Activated B cell treated with CpG ODN at 0.5 μM for 24 hours (primary cell): ENCODE measurements around the gene FRMD6. TPM values are rescaled to one million over a fixed set of nuclear protein-coding genes. Genes with fewer than 3 reads are reported as not detected.
"Not testable (repeated sequence)": the region's sequence is repeated elsewhere in the genome, so short reads cannot be mapped to it uniquely, and the experiment has no call there.

Experiments used
- ATAC-seq: fragments of 200-7000 bp; cut with Tn5 transposase; one replicate; pipeline ENCODE4 v1.10.0; 2021; ENCODE audit warnings: low read depth, mild to moderate bottlenecking, moderate library complexity
- CTCF ChIA-PET: fragments of 350-600 bp; sonication (Branson Sonifier 250); formaldehyde crosslinking; loops from one replicate; lab custom pipeline; 2021; ENCODE audit warnings: antibody characterized with exemption; lab: Charles Lee
- POLR2A ChIA-PET: fragments of 350-600 bp; sonication (Branson Sonifier 250); formaldehyde crosslinking; loops from one replicate; lab custom pipeline; 2021; ENCODE audit warnings: antibody characterized with exemption; lab: Charles Lee
- DNase-seq: peaks from one replicate; pipeline ENCODE4 v3.0.0; 2022
- H3K27ac Mint-ChIP-seq: one replicate; pipeline ENCODE4 v1.8.0; 2020; ENCODE audit warnings: mixed read lengths
- H3K27me3 Mint-ChIP-seq: one replicate; pipeline ENCODE4 v1.8.0; 2021; ENCODE audit warnings: mixed read lengths
- H3K36me3 Mint-ChIP-seq: one replicate; pipeline ENCODE4 v1.8.0; 2021; ENCODE audit warnings: low read depth, mixed read lengths
- H3K4me1 Mint-ChIP-seq: one replicate; pipeline ENCODE4 v1.8.0; 2021; ENCODE audit warnings: mixed read lengths
- H3K4me3 Mint-ChIP-seq: one replicate; pipeline ENCODE4 v1.8.0; 2020; ENCODE audit warnings: mild to moderate bottlenecking, mixed read lengths
- H3K9me3 Mint-ChIP-seq: one replicate; pipeline ENCODE4 v1.8.0; 2020; ENCODE audit warnings: mixed read lengths
- intact Hi-C: fragments of 100-400 bp; cut with micrococcal nuclease; formaldehyde crosslinking; loops from one replicate; pipeline ENCODE4 v1.15.1; 2024
- total RNA-seq: library from RNA; stranded (reverse); gene quantifications from 2 replicates; pipeline ENCODE4 v1.2.3, GENCODE V29; 2022
- TF ChIP-seq, protein P1 (sequence below): fragments of 200-600 bp; IDR thresholded peaks from one replicate; pipeline ENCODE4 v1.8.0; 2022; ENCODE audit warnings: antibody characterized with exemption, mild to moderate bottlenecking

Gene FRMD6
- total RNA-seq, 1 donor from 2014 or later: 0.33 TPM

DNA sequence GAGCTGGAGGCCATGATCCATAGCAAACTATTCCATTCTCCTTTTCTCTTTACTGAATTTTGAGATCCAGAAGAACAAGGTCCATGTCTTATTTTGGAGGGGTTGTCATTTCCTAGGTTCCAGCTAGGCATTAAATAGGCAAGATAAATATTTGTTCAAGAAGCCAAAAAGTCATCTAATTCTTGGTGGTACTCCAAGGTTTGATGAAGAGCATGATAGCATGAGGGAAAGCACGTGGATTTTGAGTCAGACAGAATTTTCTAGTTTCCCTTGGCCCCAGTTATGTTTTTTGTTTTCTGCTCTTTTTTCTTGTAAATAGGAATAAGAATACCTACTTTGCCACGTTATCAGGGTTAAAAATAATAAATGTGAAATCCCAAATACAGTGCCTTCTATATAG is 25.5 kb upstream of the FRMD6 start:
- ChIA-PET POLR2A (no interaction called here), CTCF (no interaction called here)
- Mint-ChIP-seq H3K27ac (no peak overlapping the region), H3K4me1 (peaks cover 9% of the 10 kb centered on the region), H3K9me3 (peaks cover 6% of the 10 kb centered on the region), H3K27me3 (peaks cover 9% of the 10 kb centered on the region), H3K36me3 (no peaks in the 10 kb centered on the region), H3K4me3 (no peak overlapping the region)
- DNase-seq (no peak), ATAC-seq (no peak)
- TF ChIP-seq, protein P1, sequence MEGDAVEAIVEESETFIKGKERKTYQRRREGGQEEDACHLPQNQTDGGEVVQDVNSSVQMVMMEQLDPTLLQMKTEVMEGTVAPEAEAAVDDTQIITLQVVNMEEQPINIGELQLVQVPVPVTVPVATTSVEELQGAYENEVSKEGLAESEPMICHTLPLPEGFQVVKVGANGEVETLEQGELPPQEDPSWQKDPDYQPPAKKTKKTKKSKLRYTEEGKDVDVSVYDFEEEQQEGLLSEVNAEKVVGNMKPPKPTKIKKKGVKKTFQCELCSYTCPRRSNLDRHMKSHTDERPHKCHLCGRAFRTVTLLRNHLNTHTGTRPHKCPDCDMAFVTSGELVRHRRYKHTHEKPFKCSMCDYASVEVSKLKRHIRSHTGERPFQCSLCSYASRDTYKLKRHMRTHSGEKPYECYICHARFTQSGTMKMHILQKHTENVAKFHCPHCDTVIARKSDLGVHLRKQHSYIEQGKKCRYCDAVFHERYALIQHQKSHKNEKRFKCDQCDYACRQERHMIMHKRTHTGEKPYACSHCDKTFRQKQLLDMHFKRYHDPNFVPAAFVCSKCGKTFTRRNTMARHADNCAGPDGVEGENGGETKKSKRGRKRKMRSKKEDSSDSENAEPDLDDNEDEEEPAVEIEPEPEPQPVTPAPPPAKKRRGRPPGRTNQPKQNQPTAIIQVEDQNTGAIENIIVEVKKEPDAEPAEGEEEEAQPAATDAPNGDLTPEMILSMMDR: no peak
- intact Hi-C loops: no loop called here

DNA sequence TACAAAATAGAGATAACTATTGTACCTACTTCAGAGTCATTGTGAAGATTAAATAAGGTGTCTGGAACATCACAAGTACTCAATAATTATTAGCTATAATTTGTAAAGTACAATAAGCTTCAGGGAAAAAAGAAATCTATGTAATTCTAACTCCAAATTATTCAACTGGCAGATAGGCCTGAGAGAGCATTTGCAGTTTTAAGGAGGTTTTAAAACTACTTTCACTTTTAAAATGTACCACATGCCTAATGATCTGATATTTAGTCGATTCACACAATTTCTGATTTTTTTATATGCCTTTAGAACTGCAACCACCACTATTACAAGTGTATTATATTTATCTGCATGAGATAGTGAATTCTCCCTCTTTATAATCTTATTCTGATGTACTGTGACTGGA is 24.9 kb upstream of the FRMD6 start:
- TF ChIP-seq, protein P1: no peak
- DNase-seq (no peak), ATAC-seq (no peak)
- H3K36me3 Mint-ChIP-seq: no peaks in the 10 kb centered on the region
- POLR2A ChIA-PET: no interaction called here
- intact Hi-C loops: no loop called here
- H3K4me1 Mint-ChIP-seq: peaks cover 9% of the 10 kb centered on the region
- CTCF ChIA-PET: no interaction called here
- peaks cover 7% of the 10 kb centered on the region for H3K27me3 Mint-ChIP-seq
- peaks cover 6% of the 10 kb centered on the region for H3K9me3 Mint-ChIP-seq
- no peak overlapping the region for H3K4me3 Mint-ChIP-seq
- no peak overlapping the region for H3K27ac Mint-ChIP-seq

DNA sequence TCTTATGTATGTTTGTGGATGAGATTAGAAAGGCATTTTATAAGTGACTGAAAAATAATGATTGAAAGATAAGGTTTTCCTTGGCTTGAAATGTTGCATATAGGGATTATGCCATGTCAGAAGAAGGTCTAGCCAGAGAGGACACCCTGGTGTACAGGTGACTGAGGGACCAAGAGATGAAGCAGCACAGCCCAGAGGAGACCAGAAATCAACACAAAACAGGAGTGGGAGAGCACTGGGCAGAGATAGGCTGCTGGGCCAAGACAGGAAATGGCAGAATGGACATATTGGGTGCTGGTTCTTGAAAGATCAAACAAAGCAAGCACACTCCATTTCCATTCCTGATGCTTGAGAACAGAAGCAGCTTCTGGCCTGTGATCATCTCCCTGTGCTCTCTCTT is 24.4 kb upstream of the FRMD6 start:
- Mint-ChIP-seq H3K27me3 (peaks cover 7% of the 10 kb centered on the region), H3K9me3 (peaks cover 6% of the 10 kb centered on the region), H3K4me3 (no peak overlapping the region), H3K4me1 (peaks cover 9% of the 10 kb centered on the region), H3K27ac (no peak overlapping the region), H3K36me3 (no peaks in the 10 kb centered on the region)
- intact Hi-C loops: no loop called here
- ChIA-PET CTCF (no interaction called here), POLR2A (no interaction called here)
- DNase-seq (no peak), ATAC-seq (no peak)
- TF ChIP-seq, protein P1: no peak

DNA sequence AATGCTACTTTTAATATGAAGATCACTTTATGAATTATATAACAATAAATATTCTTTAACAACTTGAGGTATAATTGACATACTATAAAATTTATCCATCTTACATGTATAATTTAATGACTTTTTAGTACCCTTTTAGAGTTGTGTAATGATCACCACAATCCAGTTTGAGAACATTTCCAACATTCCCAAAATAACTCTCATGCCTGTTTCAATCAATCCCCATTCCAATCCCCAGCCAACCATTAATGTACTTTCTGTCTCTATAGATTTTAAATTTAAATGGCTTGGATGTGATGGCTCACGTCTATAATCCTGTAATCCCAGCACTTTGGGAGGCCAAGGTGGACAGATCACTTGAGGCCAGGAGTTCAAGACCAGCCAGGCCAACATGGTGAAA is 23.5 kb upstream of the FRMD6 start:
- H3K27ac Mint-ChIP-seq: no peak overlapping the region
- POLR2A ChIA-PET: no interaction called here

DNA sequence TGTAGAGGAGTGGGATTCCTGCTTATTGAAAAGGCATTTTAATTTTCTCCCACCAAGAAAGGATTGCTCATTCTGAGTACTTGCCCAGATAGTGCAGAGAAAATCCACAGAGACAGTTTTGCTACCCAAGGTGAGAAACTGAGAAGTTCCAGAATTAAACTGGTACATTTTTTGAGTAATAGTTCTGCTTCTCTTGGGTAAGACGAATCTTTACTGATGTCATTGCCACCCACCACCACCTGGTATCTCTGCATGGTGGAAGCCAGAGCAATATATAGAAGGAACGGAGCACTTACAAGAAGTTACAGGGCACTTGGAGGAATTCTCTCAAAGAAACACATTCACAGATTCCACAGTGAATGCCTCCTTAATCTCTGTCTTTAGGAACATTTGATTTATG is 20.7 kb upstream of the FRMD6 start:
- H3K27ac Mint-ChIP-seq: no peak overlapping the region
- H3K9me3 Mint-ChIP-seq: peaks cover 2% of the 10 kb centered on the region
- ChIA-PET POLR2A (no interaction called here), CTCF (no interaction called here)
- TF ChIP-seq, protein P1: no peak
- DNase-seq (no peak), ATAC-seq (no peak)
- H3K4me1 Mint-ChIP-seq: peaks cover 3% of the 10 kb centered on the region
- intact Hi-C loops: no loop called here
- no peak overlapping the region for H3K4me3 Mint-ChIP-seq
- H3K36me3 Mint-ChIP-seq: no peaks in the 10 kb centered on the region
- H3K27me3 Mint-ChIP-seq: peaks cover 7% of the 10 kb centered on the region

More for the DNA sequence above, 23.5 kb upstream of the FRMD6 start:
- intact Hi-C loops: no loop called here
- DNase-seq: no peak
- peaks cover 6% of the 10 kb centered on the region for H3K9me3 Mint-ChIP-seq
- no peak overlapping the region for H3K4me3 Mint-ChIP-seq
- CTCF ChIA-PET: no interaction called here
- peaks cover 9% of the 10 kb centered on the region for H3K4me1 Mint-ChIP-seq
- TF ChIP-seq, protein P1: no peak
- H3K27me3 Mint-ChIP-seq: peaks cover 7% of the 10 kb centered on the region
- H3K36me3 Mint-ChIP-seq: no peaks in the 10 kb centered on the region
- no peak for ATAC-seq

DNA sequence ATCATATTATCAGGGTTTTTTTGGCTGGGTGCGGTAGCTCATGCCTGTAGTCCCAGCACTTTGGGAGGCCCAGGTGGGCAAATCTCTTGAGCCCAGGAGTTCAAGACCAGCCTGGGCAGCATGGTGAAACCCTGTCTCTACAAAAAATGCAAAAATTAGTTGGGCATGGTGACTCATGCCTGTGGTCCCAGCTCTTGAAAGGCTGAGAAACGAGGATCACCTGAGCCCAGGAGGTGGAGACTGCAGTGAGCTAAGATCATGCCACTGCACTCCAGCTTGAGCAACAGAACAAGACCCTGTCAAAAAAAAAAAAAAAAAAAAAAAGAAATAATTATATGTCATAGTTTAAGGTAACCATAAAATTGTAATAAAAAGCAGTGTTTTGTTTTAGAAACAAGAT is 18.4 kb upstream of the FRMD6 start:
- DNase-seq, POLR2A ChIA-PET, H3K9me3 Mint-ChIP-seq, H3K27ac Mint-ChIP-seq, intact Hi-C loops, H3K4me1 Mint-ChIP-seq, ATAC-seq, CTCF ChIA-PET, H3K36me3 Mint-ChIP-seq, H3K4me3 Mint-ChIP-seq: not testable (repeated sequence)
- H3K27me3 Mint-ChIP-seq: peaks cover 21% of the 10 kb centered on the region
